GM18861 (cell line): ENCODE data around the gene CERT1.
A peak's percentile ranks its signal among the peaks of the same experiment; 100 is the strongest.

Experiments
- ATAC-seq: cut with Tn5 transposase; IDR thresholded peaks from one replicate; pipeline ENCODE4 v1.9.1; 2021; ENCODE audit not compliant: unreplicated experiment

The CERT1 gene

DNA sequence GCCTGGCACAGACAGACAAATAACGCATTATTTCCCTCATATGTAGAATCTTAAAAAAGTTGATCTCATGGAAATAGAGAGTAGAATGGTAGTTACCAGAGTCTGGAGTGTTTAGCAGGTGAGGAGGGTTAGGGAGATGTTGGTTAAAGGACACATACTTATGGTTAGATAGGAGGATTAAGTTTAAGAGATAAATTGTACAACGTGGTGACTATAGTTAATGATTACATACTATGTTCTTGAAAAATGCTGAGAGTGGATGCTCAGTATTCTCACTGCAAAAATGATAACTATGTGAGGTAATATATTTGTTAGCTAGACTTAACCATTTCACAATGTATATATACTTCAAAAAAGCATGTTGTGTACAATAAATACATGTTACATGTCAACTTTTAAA, 38.0 kb downstream of the CERT1 start:
- peak; percentile 42 for ATAC-seq

GRCh38 chr5:75472973-75473372, 38.5 kb downstream of the CERT1 start:
- ATAC-seq, result no peak

- peak; percentile 64 for ATAC-seq
These were observed 40.2 kb downstream of the CERT1 start for GRCh38 chr5:75471193-75471592.

DNA sequence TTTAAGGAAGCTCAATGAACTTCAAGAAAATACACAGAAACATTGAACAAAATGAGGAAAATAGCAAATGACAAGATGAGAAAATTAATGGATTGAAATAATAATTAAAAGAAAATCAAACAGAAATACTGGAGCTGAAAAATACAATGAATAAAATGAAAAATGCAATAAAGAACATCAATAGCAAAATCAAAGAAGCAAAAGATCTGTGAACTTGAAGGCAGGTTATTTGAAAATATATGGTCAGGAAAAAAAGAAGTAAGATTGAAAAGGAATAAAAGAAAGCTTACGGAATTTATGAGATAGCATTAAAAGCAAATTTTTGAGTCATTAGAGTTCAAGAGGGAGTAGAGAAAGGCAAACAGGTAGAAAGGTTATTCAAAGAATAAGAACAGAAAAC, 42.4 kb downstream of the CERT1 start:
- no peak for ATAC-seq

- ATAC-seq, result no peak
These were observed 42.8 kb downstream of the CERT1 start for GRCh38 chr5:75468593-75468992.

- no peak for ATAC-seq
These were observed 45.3 kb downstream of the CERT1 start for GRCh38 chr5:75466006-75466716.

DNA sequence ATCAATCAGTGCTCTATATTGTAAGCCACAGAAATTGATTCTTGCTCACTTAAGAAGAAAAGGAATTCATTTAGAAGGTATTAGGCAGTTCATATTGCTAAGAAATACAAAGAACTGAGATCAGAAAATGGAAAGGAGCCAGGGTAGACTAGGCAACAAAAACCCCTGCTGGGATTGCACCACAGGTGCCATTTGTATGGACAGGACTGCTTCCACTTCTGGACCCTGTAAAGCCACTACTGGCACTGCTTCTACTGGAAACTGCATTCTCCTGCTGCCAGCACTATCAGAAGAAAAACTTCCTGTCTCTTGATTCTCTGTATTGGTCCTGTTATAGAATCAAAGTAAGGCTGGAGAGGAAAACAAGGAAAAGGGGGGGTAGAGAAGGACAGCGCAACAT, 45.9 kb downstream of the CERT1 start:
- ATAC-seq, result no peak

DNA sequence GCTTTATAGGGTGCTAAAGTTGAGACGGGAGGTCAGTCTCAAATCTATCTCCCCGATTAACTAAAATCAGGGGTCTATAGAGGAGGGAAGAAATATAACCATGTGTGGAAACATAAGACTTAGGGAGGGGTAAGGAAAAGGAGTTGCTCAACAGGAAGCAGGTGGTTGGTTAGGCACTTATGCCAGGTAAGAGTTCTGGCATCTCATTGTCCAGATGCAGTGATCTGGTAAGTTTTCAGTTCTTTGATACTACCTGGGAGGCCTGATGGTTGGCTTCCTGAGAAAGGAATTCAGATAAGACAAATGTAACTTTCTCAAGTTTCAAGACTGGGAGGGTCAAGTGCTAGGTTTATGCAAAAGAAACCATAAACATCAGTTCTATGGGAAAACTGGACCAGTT, 47.7 kb downstream of the CERT1 start:
- ATAC-seq, result no peak

DNA sequence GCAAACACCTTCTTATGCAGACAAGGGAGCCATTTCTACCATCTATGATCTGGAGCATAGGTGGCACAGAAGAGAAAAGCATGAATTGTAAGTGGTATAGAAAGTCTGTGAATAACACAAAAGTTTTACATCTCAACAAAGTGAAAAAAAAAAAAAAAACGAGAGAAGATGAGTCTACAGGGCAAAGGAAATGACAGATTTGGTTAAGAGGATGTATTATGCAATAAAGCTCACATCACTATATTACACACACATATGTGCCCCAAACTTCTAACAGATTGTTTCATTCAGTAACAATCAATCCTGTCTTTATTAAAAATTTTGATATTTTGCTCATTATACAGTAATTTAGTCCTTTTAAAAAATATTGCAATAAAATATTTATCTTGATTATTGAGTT, 49.8 kb downstream of the CERT1 start:
- no peak for ATAC-seq

- ATAC-seq, result peak; percentile 79
These were observed 50.4 kb downstream of the CERT1 start for GRCh38 chr5:75460942-75461610.

DNA sequence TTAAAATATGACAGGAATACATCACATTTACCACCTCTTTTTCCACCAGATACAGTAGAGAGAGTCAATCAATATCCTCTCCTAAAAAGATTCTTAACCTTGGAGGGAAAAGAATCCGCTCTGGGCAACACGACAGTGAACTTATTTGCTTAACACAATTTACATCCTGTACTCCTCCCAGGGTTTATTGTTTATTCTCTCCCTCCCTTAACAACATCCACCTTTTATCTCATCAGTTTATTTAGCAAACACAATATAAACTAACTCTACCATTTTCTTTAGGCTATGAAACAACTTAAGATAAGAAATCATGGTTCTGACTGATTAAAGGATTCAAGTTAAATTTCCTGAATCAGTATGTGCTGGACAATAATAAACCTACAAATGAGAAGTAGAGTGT, 50.9 kb downstream of the CERT1 start:
- peak; percentile 13 for ATAC-seq

GRCh38 chr5:75457691-75458090, 53.7 kb downstream of the CERT1 start:
- ATAC-seq, result no peak

DNA sequence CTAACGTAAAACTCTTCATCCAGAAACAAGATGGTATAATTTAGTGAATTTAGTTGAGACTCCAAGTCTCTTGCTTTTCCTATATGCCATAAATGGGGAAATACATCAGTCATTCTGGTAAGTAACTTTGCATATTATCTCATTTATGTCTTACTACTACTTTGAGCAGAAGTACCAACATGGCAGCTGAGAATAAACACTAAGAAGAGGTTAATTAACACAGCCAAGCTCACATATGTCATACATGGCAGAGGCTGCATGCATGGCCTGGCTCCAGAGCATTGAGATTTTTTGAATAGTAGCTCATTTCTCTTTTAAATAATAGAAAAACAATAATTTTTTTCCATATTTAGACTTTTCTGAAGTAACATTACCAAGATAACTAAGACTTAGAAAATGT, 54.3 kb downstream of the CERT1 start:
- no peak for ATAC-seq

GRCh38 chr5:75450069-75450468, 61.4 kb downstream of the CERT1 start:
- ATAC-seq, result no peak

- no peak for ATAC-seq
These were observed 65.4 kb downstream of the CERT1 start for GRCh38 chr5:75446068-75446467.

- no peak for ATAC-seq
These were observed 69.9 kb downstream of the CERT1 start for GRCh38 chr5:75441560-75441959.

DNA sequence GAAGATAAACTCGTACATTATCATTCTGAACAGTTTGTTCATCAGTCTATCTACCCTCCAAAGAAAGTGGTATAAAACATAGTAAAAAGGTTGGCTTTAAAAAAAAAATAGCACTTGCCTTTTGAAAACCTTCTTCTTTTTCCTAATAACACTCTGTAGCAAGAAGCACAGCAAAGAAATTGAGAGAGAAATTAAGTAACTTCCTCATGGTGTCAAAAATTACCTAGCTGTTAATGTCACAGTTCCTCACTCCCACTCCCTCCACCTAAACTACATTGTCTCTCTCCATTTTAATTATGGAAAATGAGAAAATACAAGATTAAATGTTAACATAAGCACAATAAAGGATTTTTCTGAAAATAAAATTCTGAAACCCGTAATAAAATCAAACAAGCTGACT, 72.2 kb downstream of the CERT1 start:
- no peak for ATAC-seq

DNA sequence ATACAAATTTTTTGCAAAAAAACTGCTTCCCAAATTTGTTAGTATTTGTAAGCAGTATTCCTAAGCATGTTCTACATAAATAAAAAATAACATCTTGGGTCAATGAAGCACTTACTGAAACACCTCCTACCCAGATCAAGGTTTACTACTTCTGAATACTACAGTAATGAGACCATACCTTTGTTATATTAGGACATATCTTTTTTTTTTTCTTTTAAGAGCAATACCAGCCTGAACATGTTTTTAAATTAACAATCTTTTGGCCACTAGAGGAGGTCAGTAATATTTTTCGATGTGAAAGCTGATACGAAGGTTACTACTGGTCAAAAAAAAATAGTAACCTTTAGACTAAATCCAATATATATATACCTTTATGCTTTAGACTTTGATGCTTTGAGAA, 72.7 kb downstream of the CERT1 start:
- ATAC-seq, result no peak

DNA sequence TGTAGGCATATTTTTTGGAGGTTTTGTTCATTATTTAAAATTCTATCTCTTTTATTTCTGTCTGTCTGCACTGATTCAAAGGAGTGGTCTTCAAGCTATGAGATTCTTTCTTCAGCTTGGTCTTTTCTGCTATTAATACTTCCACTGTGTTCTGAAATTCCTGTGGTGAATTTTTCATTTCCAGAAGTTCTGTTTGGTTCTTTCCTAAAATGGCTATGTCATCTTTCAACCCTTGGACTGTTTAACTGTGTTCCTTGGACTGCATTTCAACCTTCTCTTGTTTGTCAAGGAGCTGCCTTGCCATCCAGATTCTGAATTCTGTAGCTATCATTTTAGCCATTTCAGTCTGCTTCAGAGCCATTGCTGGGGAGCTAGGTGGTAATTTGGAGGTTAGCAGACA, 76.3 kb downstream of the CERT1 start:
- ATAC-seq, result no peak

DNA sequence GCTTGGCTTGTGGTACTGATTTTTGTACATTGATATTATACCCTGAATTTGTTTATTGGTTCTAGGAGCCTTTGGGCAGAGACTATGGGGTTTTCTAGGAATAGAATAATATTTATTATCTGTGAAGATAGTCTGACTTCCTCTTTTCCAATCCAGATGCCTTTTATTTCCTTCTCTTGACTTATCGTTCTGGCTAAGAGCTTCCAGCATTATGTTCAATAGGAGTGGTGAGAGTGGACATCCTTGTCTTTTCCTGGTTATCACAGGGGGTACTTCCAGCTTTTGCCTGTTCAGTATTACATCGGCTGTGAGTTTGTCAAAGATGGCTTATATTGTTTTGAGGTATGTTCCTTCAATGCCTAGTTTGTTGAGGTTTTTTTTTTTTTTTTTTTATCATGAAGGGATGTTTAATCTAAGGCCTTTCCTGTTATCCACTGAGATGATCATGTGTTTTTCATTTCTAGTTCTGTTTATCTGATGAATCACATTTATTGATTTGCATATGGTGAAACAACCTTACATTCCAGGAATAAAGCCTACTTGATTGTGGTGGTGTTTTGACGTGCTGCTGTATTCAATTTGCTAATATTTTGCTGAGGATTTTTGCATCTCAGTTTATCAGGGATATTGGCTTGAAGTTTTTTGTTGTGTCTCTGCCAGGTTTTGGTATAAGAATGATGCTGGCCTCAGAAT, 77.5 kb downstream of the CERT1 start:
- no peak for ATAC-seq

- no peak for ATAC-seq
These were observed 97.2 kb downstream of the CERT1 start for GRCh38 chr5:75414241-75414640.
